Activated CD4-positive, alpha-beta memory T cell treated with anti-CD3 and anti-CD28 coated beads for 36 hours (primary cell): Measurements from ENCODE around the gene B3GAT1. TPM values are rescaled to one million over a fixed set of nuclear protein-coding genes. Genes with fewer than 3 reads are reported as not detected.

Experiments
- CTCF ChIA-PET: fragments of 350-600 bp; sonication (Branson Sonifier 250); formaldehyde crosslinking; loops from one replicate; lab custom pipeline; 2021; ENCODE audit warnings: antibody characterized with exemption, inconsistent platforms; lab: Charles Lee
- POLR2A ChIA-PET: fragments of 350-600 bp; sonication (Branson Sonifier 250); formaldehyde crosslinking; loops from one replicate; lab custom pipeline; 2021; ENCODE audit warnings: antibody characterized with exemption; lab: Charles Lee
- DNase-seq: peaks from one replicate; pipeline ENCODE4 v3.0.0-alpha.2; 2020
- H3K27ac Mint-ChIP-seq: one replicate; pipeline ENCODE4 v1.8.0; 2021; ENCODE audit warnings: mixed read lengths
- H3K27me3 Mint-ChIP-seq: one replicate; pipeline ENCODE4 v1.8.0; 2021; ENCODE audit warnings: mixed read lengths
- H3K36me3 Mint-ChIP-seq: one replicate; pipeline ENCODE4 v1.8.0; 2021; ENCODE audit warnings: mixed read lengths
- H3K4me1 Mint-ChIP-seq: one replicate; pipeline ENCODE4 v1.8.0; 2021; ENCODE audit warnings: low read depth, mixed read lengths
- H3K4me3 Mint-ChIP-seq: one replicate; pipeline ENCODE4 v1.8.0; 2021; ENCODE audit warnings: mild to moderate bottlenecking, mixed read lengths
- H3K9me3 Mint-ChIP-seq: one replicate; pipeline ENCODE4 v1.8.0; 2021; ENCODE audit warnings: mixed read lengths
- intact Hi-C: fragments of 100-400 bp; cut with micrococcal nuclease; formaldehyde crosslinking; loops from one replicate; pipeline ENCODE4 v1.15.1; 2023
- total RNA-seq, 2 experiments: library from RNA; stranded (reverse); gene quantifications; one replicate each; pipeline ENCODE4 v1.2.3, GENCODE V29; 2021

Gene B3GAT1
- total RNA-seq, 2 experiments from 2014 or later, result 0.22 to 0.24 TPM

GRCh38 chr11:134392953-134393615, 19.0 kb downstream of the B3GAT1 start:
- POLR2A ChIA-PET, result no interaction called here
- intact Hi-C loops, result no loop called here
- no peaks in the 10 kb centered on the region for H3K36me3 Mint-ChIP-seq
- H3K27ac Mint-ChIP-seq, result no peak overlapping the region
- peaks cover 6% of the 10 kb centered on the region for H3K27me3 Mint-ChIP-seq
- no peak for DNase-seq
- CTCF ChIA-PET, result no interaction called here
- no peaks in the 10 kb centered on the region for H3K9me3 Mint-ChIP-seq
- no peak overlapping the region for H3K4me3 Mint-ChIP-seq
- H3K4me1 Mint-ChIP-seq, result no peaks in the 10 kb centered on the region

GRCh38 chr11:134391656-134392055, 20.4 kb downstream of the B3GAT1 start:
- DNase-seq, result no peak
- Mint-ChIP-seq H3K4me3 (no peak overlapping the region), H3K4me1 (peaks cover 7% of the 10 kb centered on the region), H3K27ac (no peak overlapping the region), H3K9me3 (no peaks in the 10 kb centered on the region), H3K27me3 (peaks cover 11% of the 10 kb centered on the region), H3K36me3 (no peaks in the 10 kb centered on the region)
- intact Hi-C loops, result no loop called here
- ChIA-PET POLR2A (no interaction called here), CTCF (no interaction called here)

GRCh38 chr11:134390706-134391569, 21.1 kb downstream of the B3GAT1 start:
- ChIA-PET POLR2A (no interaction called here), CTCF (no interaction called here)
- intact Hi-C loops, result no loop called here
- peaks cover 14% of the 10 kb centered on the region for H3K4me1 Mint-ChIP-seq
- DNase-seq, result no peak
- H3K36me3 Mint-ChIP-seq, result no peaks in the 10 kb centered on the region
- peaks cover 16% of the 10 kb centered on the region for H3K27me3 Mint-ChIP-seq
- no peaks in the 10 kb centered on the region for H3K9me3 Mint-ChIP-seq
- no peak overlapping the region for H3K4me3 Mint-ChIP-seq
- H3K27ac Mint-ChIP-seq, result no peak overlapping the region

GRCh38 chr11:134389464-134390180, 22.4 kb downstream of the B3GAT1 start:
- intact Hi-C loops, result no loop called here
- POLR2A ChIA-PET, result no interaction called here
- H3K9me3 Mint-ChIP-seq, result no peaks in the 10 kb centered on the region
- no peaks in the 10 kb centered on the region for H3K36me3 Mint-ChIP-seq
- H3K4me1 Mint-ChIP-seq, result peaks cover 21% of the 10 kb centered on the region
- peaks cover 23% of the 10 kb centered on the region for H3K27me3 Mint-ChIP-seq
- no peak overlapping the region for H3K27ac Mint-ChIP-seq
- CTCF ChIA-PET, result no interaction called here
- no peak overlapping the region for H3K4me3 Mint-ChIP-seq
- no peak for DNase-seq

GRCh38 chr11:134388590-134388989, 23.5 kb downstream of the B3GAT1 start:
- Mint-ChIP-seq H3K4me1 (peaks cover 21% of the 10 kb centered on the region), H3K27ac (no peak overlapping the region), H3K27me3 (peaks cover 24% of the 10 kb centered on the region), H3K36me3 (no peaks in the 10 kb centered on the region), H3K9me3 (no peaks in the 10 kb centered on the region), H3K4me3 (no peak overlapping the region)
- no peak for DNase-seq
- ChIA-PET CTCF (no interaction called here), POLR2A (no interaction called here)
- intact Hi-C loops, result no loop called here

- ChIA-PET CTCF (no interaction called here), POLR2A (no interaction called here)
- Mint-ChIP-seq H3K36me3 (no peaks in the 10 kb centered on the region), H3K4me3 (no peak overlapping the region), H3K9me3 (no peaks in the 10 kb centered on the region), H3K27ac (no peak overlapping the region), H3K4me1 (peaks cover 21% of the 10 kb centered on the region), H3K27me3 (peaks cover 26% of the 10 kb centered on the region)
- intact Hi-C loops, result no loop called here
- DNase-seq, result no peak
These were observed 24.5 kb downstream of the B3GAT1 start for GRCh38 chr11:134387501-134387900.

- Mint-ChIP-seq H3K4me3 (no peak overlapping the region), H3K9me3 (no peaks in the 10 kb centered on the region), H3K27ac (no peak overlapping the region), H3K4me1 (peaks cover 21% of the 10 kb centered on the region), H3K36me3 (no peaks in the 10 kb centered on the region), H3K27me3 (peaks cover 26% of the 10 kb centered on the region)
- CTCF ChIA-PET, result interaction anchor here (1.1 kb wide), 1 partner anchor 27 kb away, joined by 3 read pairs; no protein-coding TSS in a partner anchor
- POLR2A ChIA-PET, result no interaction called here
- no peak for DNase-seq
- intact Hi-C loops, result no loop called here
These were observed 25.1 kb downstream of the B3GAT1 start for GRCh38 chr11:134386945-134387344.

GRCh38 chr11:134385774-134386565, 26.1 kb downstream of the B3GAT1 start:
- CTCF ChIA-PET, result interaction anchor here (1.1 kb wide), 1 partner anchor 26 kb away, joined by 3 read pairs; no protein-coding TSS in a partner anchor
- Mint-ChIP-seq H3K9me3 (no peaks in the 10 kb centered on the region), H3K27ac (no peak overlapping the region), H3K4me1 (peaks cover 21% of the 10 kb centered on the region), H3K27me3 (peaks cover 25% of the 10 kb centered on the region), H3K4me3 (no peak overlapping the region), H3K36me3 (no peaks in the 10 kb centered on the region)
- POLR2A ChIA-PET, result no interaction called here
- intact Hi-C loops, result no loop called here
- DNase-seq, result no peak

GRCh38 chr11:134385171-134385570, 26.9 kb downstream of the B3GAT1 start:
- no peak overlapping the region for H3K27ac Mint-ChIP-seq
- H3K4me3 Mint-ChIP-seq, result no peak overlapping the region
- POLR2A ChIA-PET, result no interaction called here
- no peaks in the 10 kb centered on the region for H3K9me3 Mint-ChIP-seq
- H3K36me3 Mint-ChIP-seq, result no peaks in the 10 kb centered on the region
- CTCF ChIA-PET, result no interaction called here
- H3K4me1 Mint-ChIP-seq, result peaks cover 21% of the 10 kb centered on the region
- H3K27me3 Mint-ChIP-seq, result peaks cover 25% of the 10 kb centered on the region
- no peak for DNase-seq
- intact Hi-C loops, result no loop called here

- DNase-seq, result no peak
- H3K4me1 Mint-ChIP-seq, result peaks cover 21% of the 10 kb centered on the region
- H3K27me3 Mint-ChIP-seq, result peaks cover 25% of the 10 kb centered on the region
- H3K9me3 Mint-ChIP-seq, result no peaks in the 10 kb centered on the region
- H3K4me3 Mint-ChIP-seq, result no peak overlapping the region
- POLR2A ChIA-PET, result no interaction called here
- intact Hi-C loops, result no loop called here
- no peak overlapping the region for H3K27ac Mint-ChIP-seq
- CTCF ChIA-PET, result no interaction called here
- no peaks in the 10 kb centered on the region for H3K36me3 Mint-ChIP-seq
These were observed 27.6 kb downstream of the B3GAT1 start for GRCh38 chr11:134384406-134384805.

- no peak for DNase-seq
- Mint-ChIP-seq H3K4me1 (peaks cover 21% of the 10 kb centered on the region), H3K36me3 (no peaks in the 10 kb centered on the region), H3K9me3 (no peaks in the 10 kb centered on the region), H3K4me3 (no peak overlapping the region), H3K27me3 (peaks cover 25% of the 10 kb centered on the region), H3K27ac (no peak overlapping the region)
- intact Hi-C loops, result no loop called here
- ChIA-PET POLR2A (no interaction called here), CTCF (no interaction called here)
These were observed 28.3 kb downstream of the B3GAT1 start for GRCh38 chr11:134383576-134384221.
